T-helper 9 cell (primary cell): ENCODE measurements around the gene PKM.

Experiments used
- DNase-seq: peaks from one replicate; pipeline ENCODE4 v3.0.0-alpha.2; 2020

Gene PKM

GRCh38 chr15:72155003-72155621 is 75.9 kb downstream of the PKM start:
- no peak for DNase-seq

- no peak for DNase-seq
Observed at GRCh38 chr15:72154316-72154715, 76.7 kb downstream of the PKM start.

- DNase-seq = no peak
Observed at GRCh38 chr15:72153269-72154000, 77.6 kb downstream of the PKM start.
